KMS-11 (cell line): ENCODE results near the gene METAP1D.
"Not testable (repeated sequence)": the region's sequence is repeated elsewhere in the genome, so short reads cannot be mapped to it uniquely, and the experiment has no call there.

Experiments
- H2AFZ ChIP-seq: fragments of 200-600 bp; sonication (generic); 2 replicates; pipeline ENCODE4 v1.6.1; 2016; ENCODE audit warnings: antibody characterized with exemption, mixed run types, low read depth
- H3K27ac ChIP-seq: fragments of 200-600 bp; sonication (generic); 2 replicates; pipeline ENCODE4 v1.6.1; 2016; ENCODE audit warnings: mild to moderate bottlenecking, mixed run types
- H3K27me3 ChIP-seq: fragments of 200-600 bp; sonication (generic); 2 replicates; pipeline ENCODE4 v1.6.1; 2017; ENCODE audit warnings: mild to moderate bottlenecking, low read depth, mixed run types, moderate library complexity; ENCODE audit not compliant: insufficient read depth
- H3K36me3 ChIP-seq: fragments of 200-600 bp; sonication (generic); 2 replicates; pipeline ENCODE4 v1.6.1; 2017; ENCODE audit warnings: mild to moderate bottlenecking, mixed run types; ENCODE audit not compliant: insufficient read depth
- H3K4me1 ChIP-seq: fragments of 200-600 bp; sonication (generic); 2 replicates; pipeline ENCODE4 v1.6.1; 2016; ENCODE audit warnings: mild to moderate bottlenecking, low read depth, mixed run types; ENCODE audit not compliant: poor library complexity, severe bottlenecking
- H3K4me2 ChIP-seq: fragments of 200-600 bp; sonication (generic); 2 replicates; pipeline ENCODE4 v1.7.0; 2016; ENCODE audit warnings: mild to moderate bottlenecking, mixed run types
- H3K4me3 ChIP-seq: fragments of 200-600 bp; sonication (generic); IDR thresholded peaks from 2 replicates; pipeline ENCODE4 v1.6.1; 2017; ENCODE audit warnings: low read depth, low read length, mixed read lengths; ENCODE audit not compliant: insufficient read depth
- H3K79me2 ChIP-seq: fragments of 200-600 bp; sonication (generic); 2 replicates; pipeline ENCODE4 v1.6.1; 2016; ENCODE audit warnings: low read depth, mixed run types; ENCODE audit not compliant: insufficient read depth
- H3K9ac ChIP-seq: fragments of 200-600 bp; sonication (generic); 2 replicates; pipeline ENCODE4 v1.6.1; 2016; ENCODE audit warnings: mild to moderate bottlenecking, mixed run types
- H4K20me1 ChIP-seq: fragments of 200-600 bp; sonication (generic); 2 replicates; pipeline ENCODE4 v1.6.1; 2016; ENCODE audit warnings: mild to moderate bottlenecking, mixed run types; ENCODE audit not compliant: insufficient read depth
- CTCF ChIP-seq: fragments of 200-600 bp; sonication (generic); conservative IDR thresholded peaks from 2 replicates; pipeline ENCODE4 v1.6.1; 2017; ENCODE audit warnings: low read depth, mild to moderate bottlenecking, antibody characterized with exemption, low read length, moderate library complexity, mixed read lengths

METAP1D gene

GRCh38 chr2:171979103-171979502, 20.6 kb upstream of the METAP1D start:
- no peak overlapping the region for H2AFZ ChIP-seq
- H4K20me1 ChIP-seq = no peaks in the 10 kb centered on the region
- no peaks in the 10 kb centered on the region for H3K79me2 ChIP-seq
- H3K4me2 ChIP-seq = no peak overlapping the region
- no peak for TF ChIP-seq CTCF
- H3K27ac ChIP-seq = no peak overlapping the region
- no peak overlapping the region for H3K4me3 ChIP-seq
- no peak overlapping the region for H3K9ac ChIP-seq
- no peaks in the 10 kb centered on the region for H3K27me3 ChIP-seq
- H3K4me1 ChIP-seq = no peaks in the 10 kb centered on the region
- H3K36me3 ChIP-seq = no peaks in the 10 kb centered on the region; the same call in 1 of the 2 replicates

GRCh38 chr2:171983924-171984323, 15.8 kb upstream of the METAP1D start:
- H3K4me2 ChIP-seq, H4K20me1 ChIP-seq, H3K4me1 ChIP-seq, H3K9ac ChIP-seq, H3K27ac ChIP-seq, H3K4me3 ChIP-seq, H2AFZ ChIP-seq, H3K27me3 ChIP-seq, H3K36me3 ChIP-seq, H3K79me2 ChIP-seq: not testable (repeated sequence)

- H3K27ac ChIP-seq = no peak overlapping the region
- no peak for TF ChIP-seq CTCF
- no peaks in the 10 kb centered on the region for H3K4me1 ChIP-seq
- H3K4me2 ChIP-seq = no peak overlapping the region
- H3K79me2 ChIP-seq = no peaks in the 10 kb centered on the region
- H2AFZ ChIP-seq = no peak overlapping the region
- no peaks in the 10 kb centered on the region for H3K27me3 ChIP-seq
- H3K9ac ChIP-seq = no peak overlapping the region
- H3K4me3 ChIP-seq = no peak overlapping the region
- H4K20me1 ChIP-seq = no peaks in the 10 kb centered on the region
- no peaks in the 10 kb centered on the region for H3K36me3 ChIP-seq
Observed at GRCh38 chr2:171985076-171985475, 14.7 kb upstream of the METAP1D start.

GRCh38 chr2:171986778-171987177, 13.0 kb upstream of the METAP1D start:
- Histone ChIP-seq H3K27me3 (no peaks in the 10 kb centered on the region), H3K4me1 (no peaks in the 10 kb centered on the region), H4K20me1 (no peaks in the 10 kb centered on the region), H3K79me2 (no peaks in the 10 kb centered on the region), H3K27ac (no peak overlapping the region), H3K9ac (no peak overlapping the region), H3K4me2 (no peak overlapping the region), H3K4me3 (no peak overlapping the region), H3K36me3 (no peaks in the 10 kb centered on the region), H2AFZ (no peak overlapping the region)
- TF ChIP-seq CTCF = no peak

- H3K27me3 ChIP-seq = no peaks in the 10 kb centered on the region
- no peaks in the 10 kb centered on the region for H3K4me1 ChIP-seq
- H3K9ac ChIP-seq = no peak overlapping the region
- H3K4me2 ChIP-seq = no peak overlapping the region
- no peak overlapping the region for H2AFZ ChIP-seq
- no peaks in the 10 kb centered on the region for H3K79me2 ChIP-seq
- H4K20me1 ChIP-seq = no peaks in the 10 kb centered on the region
- no peak for TF ChIP-seq CTCF
- no peak overlapping the region for H3K27ac ChIP-seq
- H3K36me3 ChIP-seq = no peaks in the 10 kb centered on the region
- no peak overlapping the region for H3K4me3 ChIP-seq
Observed at GRCh38 chr2:171991027-171991426, 8.7 kb upstream of the METAP1D start.
